Measurements from ENCODE around the gene IMMP2L. TPM values are rescaled to one million over a fixed set of nuclear protein-coding genes. Genes with fewer than 3 reads are reported as not detected.

IMMP2L gene
- total RNA-seq, 1 donor from 2014 or later: 19.0 TPM

DNA sequence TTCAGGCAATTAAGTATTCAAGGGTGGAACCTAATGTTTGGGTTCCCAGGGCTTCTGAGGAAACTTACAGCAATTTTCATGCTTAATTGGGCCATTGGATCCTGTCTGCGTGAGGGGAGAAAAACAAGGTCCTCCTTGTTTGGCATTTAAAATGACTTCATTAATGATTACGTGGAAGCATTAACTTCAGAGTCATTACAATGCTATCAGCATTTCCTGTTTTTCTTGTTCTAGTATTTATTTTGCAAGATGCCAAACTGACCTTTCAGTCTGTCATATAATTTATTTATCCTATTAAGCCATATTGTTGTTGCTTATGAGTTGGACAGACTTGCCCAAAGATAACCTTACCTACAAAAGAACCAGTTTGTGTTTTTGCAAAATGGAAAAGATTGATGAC is 795.4 kb downstream of the IMMP2L start:
- Histone ChIP-seq H3K4me3 (ENCODE audit: low read depth, low read length) (no peak overlapping the region), H3K36me3 (ENCODE audit: control insufficient read depth, insufficient read depth, low read length) (no peaks in the 10 kb centered on the region), H3K27me3 (ENCODE audit: control insufficient read depth, insufficient read depth, low read length) (no peaks in the 10 kb centered on the region)
- FAIRE-seq (no peak), DNase-seq (ENCODE audit: low read depth) (peak; percentile 35)
- TF ChIP-seq, protein P1, sequence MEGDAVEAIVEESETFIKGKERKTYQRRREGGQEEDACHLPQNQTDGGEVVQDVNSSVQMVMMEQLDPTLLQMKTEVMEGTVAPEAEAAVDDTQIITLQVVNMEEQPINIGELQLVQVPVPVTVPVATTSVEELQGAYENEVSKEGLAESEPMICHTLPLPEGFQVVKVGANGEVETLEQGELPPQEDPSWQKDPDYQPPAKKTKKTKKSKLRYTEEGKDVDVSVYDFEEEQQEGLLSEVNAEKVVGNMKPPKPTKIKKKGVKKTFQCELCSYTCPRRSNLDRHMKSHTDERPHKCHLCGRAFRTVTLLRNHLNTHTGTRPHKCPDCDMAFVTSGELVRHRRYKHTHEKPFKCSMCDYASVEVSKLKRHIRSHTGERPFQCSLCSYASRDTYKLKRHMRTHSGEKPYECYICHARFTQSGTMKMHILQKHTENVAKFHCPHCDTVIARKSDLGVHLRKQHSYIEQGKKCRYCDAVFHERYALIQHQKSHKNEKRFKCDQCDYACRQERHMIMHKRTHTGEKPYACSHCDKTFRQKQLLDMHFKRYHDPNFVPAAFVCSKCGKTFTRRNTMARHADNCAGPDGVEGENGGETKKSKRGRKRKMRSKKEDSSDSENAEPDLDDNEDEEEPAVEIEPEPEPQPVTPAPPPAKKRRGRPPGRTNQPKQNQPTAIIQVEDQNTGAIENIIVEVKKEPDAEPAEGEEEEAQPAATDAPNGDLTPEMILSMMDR (IDR thresholded peaks at IDR 0.05; ENCODE audit: insufficient read depth, low read length, severe bottlenecking): no peak

DNA sequence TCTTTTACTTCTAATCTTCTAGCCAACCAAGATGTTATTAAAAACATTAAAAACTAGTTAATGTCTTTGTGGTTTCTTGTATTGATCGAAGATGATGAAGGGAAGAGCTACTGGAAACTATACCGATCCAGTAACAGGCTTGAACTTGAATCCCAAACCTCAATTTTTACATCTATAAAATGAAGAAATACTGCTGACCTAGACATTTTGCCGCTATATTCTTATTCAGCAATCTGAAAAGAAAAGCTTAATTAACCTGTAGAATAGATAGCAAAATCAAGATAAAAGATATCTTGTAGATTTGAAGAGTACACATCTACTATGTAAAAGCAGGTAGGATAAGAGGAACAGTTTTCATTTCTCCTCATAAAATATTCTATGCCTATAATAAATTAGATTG is 797.4 kb downstream of the IMMP2L start:
- DNase-seq (ENCODE audit: low read depth): no peak
- no peak for FAIRE-seq
- H3K4me3 ChIP-seq (ENCODE audit: low read depth, low read length): no peak overlapping the region
- no peaks in the 10 kb centered on the region for H3K36me3 ChIP-seq (ENCODE audit: control insufficient read depth, insufficient read depth, low read length)
- TF ChIP-seq, protein P1 (IDR thresholded peaks at IDR 0.05; ENCODE audit: insufficient read depth, low read length, severe bottlenecking): no peak
- H3K27me3 ChIP-seq (ENCODE audit: control insufficient read depth, insufficient read depth, low read length): no peaks in the 10 kb centered on the region

DNA sequence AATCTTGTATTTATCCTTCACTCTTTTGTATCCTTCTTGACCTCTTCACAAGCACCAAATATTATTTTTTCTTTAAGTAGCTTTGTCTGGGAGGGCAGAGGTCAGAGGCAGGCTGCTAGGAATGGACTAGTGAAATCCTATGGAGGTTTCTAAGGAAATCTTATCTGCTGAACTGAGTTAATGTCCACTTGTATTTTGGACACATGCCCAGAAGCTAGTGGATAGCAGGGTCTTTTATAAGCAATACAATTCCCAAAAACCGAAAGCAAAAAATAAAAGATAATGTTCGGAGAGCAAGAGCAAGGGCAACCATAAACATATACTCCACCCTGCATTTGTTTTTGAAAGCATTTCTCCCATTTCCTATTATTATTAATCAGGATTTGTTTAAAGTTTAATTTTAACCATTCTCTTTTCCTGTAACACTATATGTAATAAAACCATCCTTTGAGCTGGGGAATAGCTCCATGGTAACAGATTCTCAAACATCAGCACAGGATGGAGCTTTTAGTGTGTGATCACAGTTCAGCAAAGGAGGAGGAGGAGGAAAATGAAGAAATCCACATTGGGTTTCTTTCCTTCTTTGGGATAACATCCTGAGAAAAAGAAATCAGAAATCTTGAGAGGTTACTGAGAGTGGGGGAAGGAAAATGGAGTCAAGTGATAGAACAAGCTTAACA is 799.6 kb downstream of the IMMP2L start:
- TF ChIP-seq, protein P1 (IDR thresholded peaks at IDR 0.05; ENCODE audit: insufficient read depth, low read length, severe bottlenecking): no peak
- DNase-seq (ENCODE audit: low read depth) (no peak), FAIRE-seq (no peak)
- H3K36me3 ChIP-seq (ENCODE audit: control insufficient read depth, insufficient read depth, low read length): no peaks in the 10 kb centered on the region
- H3K4me3 ChIP-seq (ENCODE audit: low read depth, low read length): no peak overlapping the region
- H3K27me3 ChIP-seq (ENCODE audit: control insufficient read depth, insufficient read depth, low read length): no peaks in the 10 kb centered on the region

DNA sequence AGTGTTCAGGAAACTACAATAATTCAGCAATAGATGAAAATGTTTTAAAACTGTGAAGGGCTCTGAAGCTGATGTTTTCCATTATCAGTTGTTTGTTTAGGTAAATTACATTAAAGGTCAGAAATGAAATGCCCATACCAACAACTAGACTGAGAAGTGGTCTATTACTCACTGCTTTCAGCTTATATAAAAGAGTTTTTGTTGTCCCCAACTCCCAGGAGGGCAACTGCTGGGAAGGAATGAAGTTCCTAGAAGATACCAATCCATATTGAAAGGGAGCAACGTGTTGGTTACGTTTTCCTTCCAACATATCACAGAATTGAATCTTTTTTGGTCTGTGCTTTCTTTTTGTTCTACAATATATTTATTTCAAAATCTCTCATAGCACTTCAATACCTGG is 802.0 kb downstream of the IMMP2L start:
- no peak overlapping the region for H3K4me3 ChIP-seq (ENCODE audit: low read depth, low read length)
- FAIRE-seq (no peak), DNase-seq (ENCODE audit: low read depth) (no peak)
- H3K27me3 ChIP-seq (ENCODE audit: control insufficient read depth, insufficient read depth, low read length): no peaks in the 10 kb centered on the region
- H3K36me3 ChIP-seq (ENCODE audit: control insufficient read depth, insufficient read depth, low read length): no peaks in the 10 kb centered on the region
- TF ChIP-seq, protein P1 (IDR thresholded peaks at IDR 0.05; ENCODE audit: insufficient read depth, low read length, severe bottlenecking): no peak

- FAIRE-seq (no peak), DNase-seq (ENCODE audit: low read depth) (no peak)
- TF ChIP-seq, protein P1 (IDR thresholded peaks at IDR 0.05; ENCODE audit: insufficient read depth, low read length, severe bottlenecking): no peak
- Histone ChIP-seq H3K36me3 (ENCODE audit: control insufficient read depth, insufficient read depth, low read length) (no peaks in the 10 kb centered on the region), H3K4me3 (ENCODE audit: low read depth, low read length) (no peak overlapping the region), H3K27me3 (ENCODE audit: control insufficient read depth, insufficient read depth, low read length) (no peaks in the 10 kb centered on the region)
Observed at GRCh38 chr7:110759069-110759468, 803.2 kb downstream of the IMMP2L start.

DNA sequence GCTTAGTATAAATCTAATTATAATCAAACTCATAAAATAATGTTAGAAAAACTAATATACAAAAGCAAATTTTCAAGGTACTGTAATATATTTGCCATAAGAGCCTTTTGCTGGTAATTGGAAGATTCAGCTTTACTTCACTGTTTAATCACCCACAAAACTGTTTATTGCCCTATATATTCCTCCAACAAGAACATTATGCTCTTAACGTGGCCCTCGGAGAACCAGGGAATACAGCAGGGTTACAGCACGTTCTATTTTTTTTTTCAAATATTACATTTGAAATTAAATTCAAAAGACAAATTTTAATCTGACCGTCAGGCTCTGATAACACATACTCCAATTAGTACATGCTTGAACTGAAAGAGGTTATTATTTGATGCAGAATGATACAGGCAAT is 807.6 kb downstream of the IMMP2L start:
- TF ChIP-seq, protein P1 (IDR thresholded peaks at IDR 0.05; ENCODE audit: insufficient read depth, low read length, severe bottlenecking): no peak
- Histone ChIP-seq H3K4me3 (ENCODE audit: low read depth, low read length) (no peak overlapping the region), H3K27me3 (ENCODE audit: control insufficient read depth, insufficient read depth, low read length) (no peaks in the 10 kb centered on the region), H3K36me3 (ENCODE audit: control insufficient read depth, insufficient read depth, low read length) (no peaks in the 10 kb centered on the region)
- DNase-seq (ENCODE audit: low read depth) (no peak), FAIRE-seq (no peak)
